ENCODE measurements around the gene SLC25A27.

GRCh38 chr6:46605091-46605797 lies 47.5 kb upstream of the SLC25A27 start:
- TF ChIP-seq, protein P1, sequence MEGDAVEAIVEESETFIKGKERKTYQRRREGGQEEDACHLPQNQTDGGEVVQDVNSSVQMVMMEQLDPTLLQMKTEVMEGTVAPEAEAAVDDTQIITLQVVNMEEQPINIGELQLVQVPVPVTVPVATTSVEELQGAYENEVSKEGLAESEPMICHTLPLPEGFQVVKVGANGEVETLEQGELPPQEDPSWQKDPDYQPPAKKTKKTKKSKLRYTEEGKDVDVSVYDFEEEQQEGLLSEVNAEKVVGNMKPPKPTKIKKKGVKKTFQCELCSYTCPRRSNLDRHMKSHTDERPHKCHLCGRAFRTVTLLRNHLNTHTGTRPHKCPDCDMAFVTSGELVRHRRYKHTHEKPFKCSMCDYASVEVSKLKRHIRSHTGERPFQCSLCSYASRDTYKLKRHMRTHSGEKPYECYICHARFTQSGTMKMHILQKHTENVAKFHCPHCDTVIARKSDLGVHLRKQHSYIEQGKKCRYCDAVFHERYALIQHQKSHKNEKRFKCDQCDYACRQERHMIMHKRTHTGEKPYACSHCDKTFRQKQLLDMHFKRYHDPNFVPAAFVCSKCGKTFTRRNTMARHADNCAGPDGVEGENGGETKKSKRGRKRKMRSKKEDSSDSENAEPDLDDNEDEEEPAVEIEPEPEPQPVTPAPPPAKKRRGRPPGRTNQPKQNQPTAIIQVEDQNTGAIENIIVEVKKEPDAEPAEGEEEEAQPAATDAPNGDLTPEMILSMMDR (IDR thresholded peaks at IDR 0.05) = no peak
- no peak for TF ChIP-seq POLR2A (IDR thresholded peaks at IDR 0.05)
- no peak for TF ChIP-seq POLR2AphosphoS5 (IDR thresholded peaks at IDR 0.05; ENCODE audit: insufficient read depth in 1 of 2, low read depth in 1 of 2)
